Astrocyte of the cerebellum (primary cell): ENCODE results near the gene SHFL.
A peak's percentile ranks its signal among the peaks of the same experiment; 100 is the strongest.

Experiments used
- DNase-seq: peaks from one replicate; pipeline ENCODE4 v3.0.0-alpha.2; 2011; ENCODE audit warnings: low read depth
- H3K4me3 ChIP-seq: 2 replicates; pipeline ENCODE4 v1.5.1; 2011; ENCODE audit warnings: mild to moderate bottlenecking, low read depth, low read length, moderate library complexity
- CTCF ChIP-seq: IDR thresholded peaks from 2 replicates; pipeline ENCODE4 v1.5.1; 2012; ENCODE audit warnings: low read length, low read depth, moderate library complexity, mild to moderate bottlenecking; ENCODE audit errors: missing control alignments
- in situ Hi-C: cut with HindIII; loops from 2 replicates; pipeline ENCODE4 v1.10.0; 2017; ENCODE audit warnings: low sequenced_read_pairs

Gene SHFL

GRCh38 chr19:10084803-10085202 is 1.3 kb upstream of the SHFL start:
- H3K4me3 ChIP-seq, result no peak overlapping the region
- no peak for DNase-seq
- in situ Hi-C loops, result no loop called here
- TF ChIP-seq CTCF, result no peak

- peak overlapping the region; percentile 95 for H3K4me3 ChIP-seq
- DNase-seq, result no peak
- in situ Hi-C loops, result no loop called here
- TF ChIP-seq CTCF, result no peak
Measured at GRCh38 chr19:10086591-10087192, 575 bp downstream of the SHFL start.

GRCh38 chr19:10087296-10088061 is 1.4 kb downstream of the SHFL start:
- peak overlapping the region; percentile 95 for H3K4me3 ChIP-seq
- no peak for DNase-seq
- in situ Hi-C loops, result no loop called here
- TF ChIP-seq CTCF, result no peak

- no peak for DNase-seq
- H3K4me3 ChIP-seq, result no peak overlapping the region
- in situ Hi-C loops, result no loop called here
- TF ChIP-seq CTCF, result no peak
Measured at GRCh38 chr19:10088949-10089554, 2.9 kb downstream of the SHFL start.

GRCh38 chr19:10089801-10090375 is 3.8 kb downstream of the SHFL start:
- H3K4me3 ChIP-seq, result no peak overlapping the region
- in situ Hi-C loops, result no loop called here
- DNase-seq, result no peak
- no peak for TF ChIP-seq CTCF

GRCh38 chr19:10091370-10091687 is 5.2 kb downstream of the SHFL start:
- H3K4me3 ChIP-seq, result no peak overlapping the region
- no peak for DNase-seq
- no peak for TF ChIP-seq CTCF
- in situ Hi-C loops, result no loop called here
